NCI-H526 (cell line): Measurements from ENCODE around the gene HOXA11.

Experiments used
- DNase-seq, 2 experiments: peaks; one replicate each; lab custom pipeline; 2025; lab: John Stamatoyannopoulos, UW

HOXA11 gene

DNA sequence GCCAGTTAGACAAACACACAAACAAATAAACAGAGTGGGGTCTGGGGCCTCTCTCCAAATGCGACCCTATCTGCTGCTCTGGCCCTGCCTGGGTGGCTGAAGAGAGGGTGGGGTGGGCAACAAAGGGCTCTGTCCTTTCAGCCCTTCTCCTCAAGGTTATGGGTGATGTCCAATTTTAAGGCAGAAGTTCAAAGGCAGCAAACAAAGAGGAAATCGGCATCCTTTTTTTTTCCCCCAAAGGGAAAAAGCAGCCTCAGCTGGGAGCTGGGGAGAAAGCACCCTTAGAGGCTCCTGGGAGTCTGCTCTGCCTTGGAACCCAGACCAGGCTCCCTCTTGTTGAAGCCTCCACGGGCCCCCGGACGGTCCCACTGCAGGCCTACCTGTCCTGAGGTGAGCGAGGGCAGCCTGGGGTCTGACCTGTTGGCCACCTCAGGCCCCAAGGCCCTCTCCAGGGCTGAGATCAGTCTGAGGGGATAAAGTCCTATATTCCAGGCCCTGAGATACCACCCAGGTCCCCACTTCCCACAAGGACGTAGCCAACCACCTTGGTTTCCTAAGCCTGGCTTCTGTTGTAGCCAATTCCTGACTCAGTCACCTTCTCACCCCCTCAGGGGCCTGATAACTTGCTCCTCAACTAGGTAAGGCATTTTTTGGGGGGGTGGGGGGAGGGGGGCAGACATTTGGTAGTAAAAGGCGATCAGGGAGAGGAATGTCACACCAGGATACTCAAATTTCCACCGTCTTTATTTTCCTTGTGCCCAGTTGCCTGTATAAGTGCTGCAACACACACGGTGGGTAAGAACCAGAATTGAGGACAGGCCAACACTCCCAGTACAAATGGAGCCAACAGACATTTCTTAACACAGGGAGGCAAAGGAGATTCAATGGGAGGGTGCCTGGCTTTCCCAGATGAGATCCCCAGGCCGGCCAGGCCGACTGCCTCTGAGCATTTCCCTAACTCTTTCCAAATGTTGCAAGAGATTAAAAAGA, 4.3 kb downstream of the HOXA11 start:
- DNase-seq, result peak in 1 of 2 experiments; percentile 37

GRCh38 chr7:27179503-27180430, 5.3 kb downstream of the HOXA11 start:
- peak; percentile 91 to 96 for DNase-seq

DNA sequence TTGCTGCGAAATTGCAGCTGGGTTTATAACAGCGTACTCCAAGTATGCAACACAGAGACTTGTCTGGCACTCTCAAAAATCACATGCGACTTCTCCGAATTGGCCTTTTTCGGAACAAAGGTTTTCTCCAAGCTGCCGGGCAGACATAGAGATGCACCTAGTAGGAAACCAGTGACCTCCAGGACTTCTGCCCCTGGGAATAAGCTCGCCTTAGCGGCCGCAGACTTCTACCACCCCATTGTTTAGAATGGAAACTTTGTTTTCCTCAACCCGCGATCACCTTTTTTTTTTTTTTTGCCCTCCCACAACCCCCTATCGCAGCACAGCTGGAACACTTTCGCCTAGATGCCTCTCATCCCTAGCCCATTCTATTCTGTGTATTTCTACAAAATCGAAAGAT, 6.0 kb downstream of the HOXA11 start:
- DNase-seq, result peak in 1 of 2 experiments; percentile 50

DNA sequence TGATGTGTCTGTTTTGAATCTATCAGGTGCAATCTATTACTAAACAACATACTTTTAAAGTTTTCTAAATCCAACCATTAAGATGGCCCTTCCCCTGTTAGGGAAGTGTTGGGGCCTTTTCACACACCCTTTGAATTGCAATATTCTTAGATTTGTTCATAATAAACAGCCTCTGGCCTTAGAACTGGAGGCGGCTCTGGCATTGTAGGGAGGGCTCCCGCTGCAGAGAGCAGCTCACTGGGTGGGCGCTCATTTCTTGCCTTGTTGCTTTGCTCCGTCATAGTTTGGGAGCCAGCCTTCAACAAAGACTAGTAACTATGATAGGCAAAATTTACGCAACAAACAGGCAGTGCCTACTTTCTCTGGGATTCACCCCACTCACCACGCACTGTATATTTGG, 6.7 kb downstream of the HOXA11 start:
- DNase-seq, result peak in 1 of 2 experiments; percentile 73

GRCh38 chr7:27177795-27178320, 7.2 kb downstream of the HOXA11 start:
- DNase-seq, result peak in 1 of 2 experiments; percentile 47

DNA sequence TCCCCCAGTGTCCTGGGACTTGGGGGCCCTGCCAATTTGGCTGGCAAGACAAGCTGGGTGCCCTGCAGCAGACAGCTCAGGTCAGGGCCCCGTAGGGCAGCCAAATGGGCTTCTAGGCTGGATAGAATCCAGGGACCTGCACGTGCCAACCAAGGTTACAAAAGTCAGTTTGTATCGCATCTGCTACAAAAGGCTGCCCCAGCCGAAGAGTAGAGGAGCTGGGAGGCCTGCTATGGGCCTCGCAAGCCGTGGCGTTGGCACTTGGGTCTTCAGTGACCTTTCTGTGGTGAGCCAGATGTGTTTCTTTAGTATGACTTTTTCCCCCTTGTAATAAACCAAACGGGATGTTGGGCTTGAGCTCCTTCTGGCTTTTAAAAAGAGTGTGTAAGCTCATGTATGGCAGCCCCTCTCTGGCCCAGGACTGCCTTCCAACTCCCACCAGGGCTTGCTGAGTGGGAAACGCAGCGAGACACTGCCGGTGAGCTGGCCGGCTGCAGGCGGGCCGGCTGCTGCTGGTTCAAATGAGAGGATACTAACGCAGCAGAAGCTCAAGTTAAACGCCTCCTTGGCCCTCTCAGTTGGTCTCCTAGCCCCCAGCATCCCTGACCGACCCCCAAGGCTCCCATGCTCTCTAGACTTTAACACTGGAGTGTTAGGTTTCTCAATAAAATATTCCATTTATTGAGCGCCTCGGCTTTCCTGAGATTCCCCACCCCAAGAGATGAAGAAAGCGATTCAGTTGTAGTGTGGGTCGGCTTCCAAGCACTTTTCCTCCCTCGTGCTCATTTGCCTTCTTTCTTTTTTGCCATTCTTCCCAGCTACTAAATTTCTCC, 7.9 kb downstream of the HOXA11 start:
- peak in 1 of 2 experiments; percentile 59 for DNase-seq

GRCh38 chr7:27176524-27176845, 8.5 kb downstream of the HOXA11 start:
- no peak for DNase-seq

DNA sequence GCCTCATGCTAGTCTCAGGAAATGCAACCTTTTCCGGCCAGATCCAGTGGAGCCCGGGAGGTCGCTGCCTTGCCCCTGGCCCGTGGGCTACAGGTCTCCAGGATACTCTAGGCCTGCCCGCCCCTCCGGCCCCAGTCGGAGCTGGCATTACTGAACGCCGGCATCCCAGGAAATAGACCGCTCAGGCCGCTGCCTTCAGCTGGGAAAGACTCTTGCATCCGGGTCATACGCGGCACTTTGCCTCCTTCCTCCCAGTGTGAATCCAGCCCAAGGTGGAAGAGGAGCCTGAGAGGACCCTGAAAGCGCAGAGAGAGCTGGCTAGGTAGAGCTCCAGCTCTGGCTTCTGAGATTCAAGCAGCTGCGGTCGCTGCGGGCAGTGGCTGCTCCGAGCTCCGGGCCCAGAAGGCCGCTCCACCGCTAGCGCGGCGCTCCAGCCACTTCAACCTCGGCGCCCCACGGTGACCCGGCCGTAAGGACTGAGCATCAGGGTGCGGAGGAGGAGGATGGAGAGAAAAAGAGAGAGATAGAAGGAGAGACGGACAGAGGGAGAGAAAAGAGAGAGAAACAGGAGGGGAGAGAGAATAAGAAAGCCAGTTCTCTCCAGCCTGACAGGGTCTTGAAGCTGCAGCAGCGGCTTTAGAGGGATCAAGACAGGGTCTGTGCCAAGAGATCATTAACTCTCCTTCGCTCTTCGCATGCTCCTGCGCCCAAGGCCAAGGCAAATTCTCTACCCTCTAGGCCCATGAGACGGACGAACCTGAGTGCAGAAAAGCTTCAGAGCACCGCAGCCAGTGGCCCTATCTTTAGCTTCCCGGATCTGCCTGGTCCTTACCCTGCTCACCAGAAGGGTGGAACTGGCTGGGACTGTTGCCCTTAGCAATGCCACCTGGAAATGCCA, 9.2 kb downstream of the HOXA11 start:
- peak in 1 of 2 experiments; percentile 75 for DNase-seq

- peak in 1 of 2 experiments; percentile 88 for DNase-seq
Observed at GRCh38 chr7:27174874-27175625, 10.0 kb downstream of the HOXA11 start.

DNA sequence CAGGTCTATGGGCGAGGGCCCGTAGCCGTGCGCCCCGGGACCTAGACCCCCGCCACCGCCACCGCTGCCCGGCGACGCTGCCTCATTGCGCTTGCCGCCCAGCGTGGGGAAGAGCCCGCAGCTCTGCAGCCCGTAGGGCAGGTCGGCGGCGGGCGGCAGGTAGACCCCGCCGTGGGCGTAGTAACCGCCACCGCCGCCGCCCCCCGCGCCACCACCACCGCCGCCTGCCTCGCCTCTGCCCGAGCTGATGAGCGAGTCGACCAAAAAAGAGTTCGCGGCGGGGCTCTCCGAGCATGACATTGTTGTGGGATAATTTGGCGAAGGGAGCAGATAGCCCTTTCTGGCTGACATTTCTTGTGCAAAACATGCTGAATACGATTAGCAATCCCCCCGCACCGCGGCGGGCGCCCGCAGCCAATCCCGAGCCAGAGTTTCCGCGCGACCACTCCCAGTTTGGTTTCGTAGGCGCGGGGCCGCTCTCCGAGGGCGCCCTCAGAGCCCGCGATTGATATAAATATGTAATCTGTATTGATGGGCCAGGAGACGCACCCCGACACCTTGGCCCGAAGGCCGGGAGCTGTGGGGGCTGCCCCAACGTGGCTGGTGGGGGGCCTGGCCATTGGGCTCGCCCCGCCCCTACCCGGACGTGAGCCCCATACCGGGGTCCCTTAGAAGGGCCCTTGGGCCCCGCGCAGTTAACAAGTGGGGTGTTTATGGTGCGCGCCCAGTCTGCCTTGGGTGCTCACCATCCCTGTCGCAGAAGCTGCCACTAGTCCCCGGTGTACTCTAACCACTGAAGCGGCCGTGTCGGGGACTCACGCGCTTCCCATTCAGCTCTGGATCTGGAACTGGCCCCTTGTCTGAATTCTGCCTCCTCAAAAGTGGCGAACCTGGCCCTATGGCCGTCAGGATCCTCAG, 10.8 kb downstream of the HOXA11 start, which contains the start of gene HOXA10:
Gene HOXA10, minus strand, starts transcription at position 365 of the 918 bp plus-strand sequence. Its CDS starts 14 bp downstream, at position 351.
- DNase-seq, result peak in 1 of 2 experiments; percentile 92

DNA sequence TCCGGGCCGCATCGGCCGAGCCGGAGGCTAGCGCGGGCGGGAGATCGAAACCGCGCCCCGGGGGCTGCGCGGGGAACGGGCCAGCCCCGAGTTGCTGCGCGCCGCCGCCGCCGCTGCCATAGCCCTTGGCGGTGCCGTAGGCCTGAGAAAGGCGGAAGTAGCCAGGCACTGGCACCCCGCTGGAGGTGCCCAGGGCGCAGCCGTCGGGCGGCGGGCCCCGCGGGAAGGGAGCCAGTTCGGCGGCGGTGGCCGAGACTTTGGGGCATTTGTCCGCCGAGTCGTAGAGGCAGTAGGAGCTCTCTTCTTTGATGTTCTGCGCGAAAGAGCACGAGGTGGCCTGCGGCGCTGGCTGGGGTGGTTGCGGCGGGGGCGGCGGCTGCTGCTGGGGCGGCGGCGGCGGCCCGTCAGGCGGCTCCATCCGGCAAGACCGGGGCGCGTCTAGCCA, 11.5 kb downstream of the HOXA11 start:
- DNase-seq, result peak in 1 of 2 experiments; percentile 66

DNA sequence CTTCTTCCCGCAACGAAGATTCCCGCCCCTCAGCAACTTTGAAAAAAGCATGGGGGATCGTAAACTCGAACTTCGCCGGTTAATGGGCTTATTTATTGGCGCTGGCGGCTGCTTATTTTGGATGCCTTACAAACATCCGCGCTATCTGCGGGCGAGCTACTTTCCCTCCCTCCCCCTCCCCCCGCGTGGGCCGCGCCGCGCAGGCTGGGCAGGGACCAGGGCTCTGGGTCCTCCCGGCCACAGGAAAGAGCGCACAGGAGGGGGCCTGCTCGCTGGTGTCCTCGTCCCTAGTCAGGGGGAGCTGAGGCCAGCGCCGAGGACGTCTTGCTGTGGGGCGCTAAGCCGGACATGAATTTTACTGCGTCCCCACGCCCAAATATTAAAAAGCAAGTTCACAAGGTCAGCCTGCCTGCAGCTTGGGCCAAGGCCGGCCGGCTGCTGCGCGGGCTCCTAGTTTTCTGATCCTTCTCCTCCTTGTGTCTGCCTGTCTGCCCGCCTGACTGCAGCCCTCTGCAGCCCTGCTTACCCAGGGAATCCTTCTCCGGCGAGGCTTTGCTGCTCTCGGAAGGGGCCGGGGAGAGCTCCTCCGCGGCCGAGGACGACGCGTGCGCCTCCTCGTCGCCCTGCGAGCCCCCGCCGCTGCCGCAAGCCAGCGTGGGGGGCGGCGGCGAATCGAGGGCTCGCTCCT, 12.1 kb downstream of the HOXA11 start:
- peak in 1 of 2 experiments; percentile 79 for DNase-seq

DNA sequence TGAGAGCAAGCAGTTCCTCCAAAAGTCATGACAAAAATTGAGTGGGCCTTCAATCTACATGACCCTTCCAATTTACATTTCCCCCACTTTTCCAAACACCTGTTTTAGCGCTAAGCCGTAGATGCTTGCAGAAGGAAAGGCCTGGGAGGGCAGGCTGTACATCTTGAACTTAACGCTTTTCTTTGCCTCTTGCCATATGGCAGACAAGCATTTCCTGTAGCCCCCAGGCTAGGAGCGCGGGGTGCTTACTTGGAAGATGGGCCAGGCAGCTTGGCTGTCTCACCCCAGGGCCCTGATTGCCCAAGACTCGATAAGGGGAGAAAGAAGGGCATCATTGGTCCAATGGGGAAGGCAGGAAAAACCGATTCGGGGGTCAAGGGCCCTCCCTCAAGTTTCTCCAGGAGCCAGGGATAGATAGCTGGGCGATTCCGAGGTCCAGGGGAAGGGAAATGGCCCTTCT, 12.7 kb downstream of the HOXA11 start:
- DNase-seq, result peak in 1 of 2 experiments; percentile 68

- DNase-seq, result peak in 1 of 2 experiments; percentile 86
Observed at GRCh38 chr7:27171637-27172314, 13.3 kb downstream of the HOXA11 start.

GRCh38 chr7:27171325-27171636, 13.8 kb downstream of the HOXA11 start:
- DNase-seq, result peak in 1 of 2 experiments; percentile 75

DNA sequence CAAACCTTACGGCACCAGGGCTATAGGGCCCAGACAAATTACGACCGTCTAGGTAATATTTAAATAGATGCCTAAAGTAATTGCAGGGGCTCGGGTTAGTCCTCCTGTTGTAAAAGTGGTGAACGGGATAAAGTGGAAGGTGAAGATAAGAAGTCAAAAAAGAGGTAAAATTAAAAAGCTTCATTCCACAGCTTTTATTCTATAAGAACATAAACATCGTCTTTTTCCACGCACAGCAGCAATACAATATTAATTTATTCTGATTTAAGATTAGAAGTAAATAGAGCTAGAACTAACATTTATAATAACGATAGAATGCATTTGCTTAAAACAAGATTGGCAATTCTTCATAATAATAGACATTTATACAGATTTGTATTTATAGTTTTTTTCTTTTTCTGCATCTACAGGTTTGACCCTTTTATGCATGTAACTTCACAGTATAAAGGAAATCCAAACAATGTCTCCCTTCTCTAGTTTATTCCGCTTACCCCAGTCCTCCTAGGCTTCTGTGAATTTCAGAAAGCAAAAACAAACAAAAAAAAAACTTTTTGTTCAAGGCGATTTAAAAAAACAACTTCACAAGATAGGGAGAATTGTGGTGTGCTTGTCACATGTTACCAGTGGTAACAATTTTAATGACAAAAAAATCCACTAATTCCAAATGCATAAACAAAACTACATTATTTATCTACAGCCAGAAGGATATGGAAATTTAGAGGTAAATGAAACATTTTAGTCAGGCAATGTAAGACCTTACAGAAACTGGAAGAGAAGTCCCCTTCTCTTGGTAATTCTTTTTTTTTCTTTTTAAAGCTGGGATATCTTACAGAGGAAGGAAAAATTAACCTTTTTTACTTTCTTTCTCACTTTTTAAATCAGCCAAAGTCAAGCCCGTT, 14.4 kb downstream of the HOXA11 start:
- DNase-seq, result peak in 1 of 2 experiments; percentile 58
